ENCODE results near the gene TSHR.

- TF ChIP-seq POLR2A (IDR thresholded peaks at IDR 0.05) (no peak), CTCF (IDR thresholded peaks at IDR 0.05) (no peak)
Measured at GRCh38 chr14:80956922-80957321, 1.5 kb downstream of the TSHR start.

Data from Peyer's patch (tissue), 4 donors.